ENCODE data around the gene CEP152. TPM values are rescaled to one million over a fixed set of nuclear protein-coding genes. Genes with fewer than 3 reads are reported as not detected.

Gene CEP152
- total and polyA plus RNA-seq, 4 donors = 3.6 to 6.6 (median 5.2) TPM

DNA sequence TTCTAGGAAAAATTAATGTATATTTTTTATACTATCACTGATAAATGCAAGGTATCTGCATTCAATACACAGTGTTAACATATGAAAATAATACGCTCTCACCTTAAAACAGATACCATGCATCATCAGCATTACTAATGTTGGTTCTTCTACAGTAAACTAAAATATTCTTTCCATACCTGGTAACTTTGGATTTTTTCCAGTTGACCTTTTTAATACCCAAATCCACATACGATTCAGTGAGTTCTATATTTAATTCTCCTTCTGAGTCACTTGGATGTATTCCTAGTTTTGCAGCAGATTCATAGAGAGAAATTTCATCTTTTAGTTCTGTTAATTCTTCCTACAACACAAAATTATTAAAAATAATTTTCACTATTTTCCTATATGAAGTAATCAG is 29.9 kb downstream of the CEP152 start:
- no peaks in the 10 kb centered on the region for H3K27me3 ChIP-seq (ENCODE audit: control insufficient read depth, insufficient read depth, low read length)
- no peak for DNase-seq (ENCODE audit: low read depth in 4 of 6, low spot score in 6 of 6)
- no peak overlapping the region for H3K4me3 ChIP-seq (ENCODE audit: low read depth, low read length)
- no peak overlapping the region for H3K27ac ChIP-seq (ENCODE audit: low read depth, low read length)
- H3K9me3 ChIP-seq (ENCODE audit: control insufficient read depth, insufficient read depth, low read length) = no peaks in the 10 kb centered on the region
- no peaks in the 10 kb centered on the region for H3K4me1 ChIP-seq (ENCODE audit: control insufficient read depth, insufficient read depth, low read length)
- H3K36me3 ChIP-seq (ENCODE audit: control insufficient read depth, insufficient read depth, low read length) = no peaks in the 10 kb centered on the region
- no CpG with 5 or more reads among the region's 2 CpGs for WGBS (ENCODE audit: insufficient coverage)

DNA sequence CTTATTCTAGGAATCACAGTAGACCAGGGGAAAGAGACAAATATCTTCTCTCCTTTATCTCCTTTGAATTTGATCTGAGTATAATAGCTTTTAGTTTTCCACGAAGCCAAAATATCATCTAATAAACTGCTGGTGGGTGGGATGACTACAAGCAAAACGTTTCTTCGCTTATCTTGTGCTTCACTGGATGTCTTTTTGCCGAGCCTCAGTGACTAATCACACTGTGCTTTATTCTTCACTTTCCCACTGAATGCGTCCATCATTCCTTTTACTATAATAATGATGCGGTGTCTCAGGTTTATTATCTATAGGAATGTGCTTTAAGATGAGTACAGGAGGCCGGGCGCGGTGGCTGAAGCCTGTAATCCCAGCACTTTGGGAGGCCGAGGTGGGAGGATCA is 32.5 kb downstream of the CEP152 start:
- Histone ChIP-seq H3K27me3 (ENCODE audit: control insufficient read depth, insufficient read depth, low read length) (no peaks in the 10 kb centered on the region), H3K9me3 (ENCODE audit: control insufficient read depth, insufficient read depth, low read length) (no peaks in the 10 kb centered on the region), H3K4me3 (ENCODE audit: low read depth, low read length) (no peak overlapping the region), H3K27ac (ENCODE audit: low read depth, low read length) (no peak overlapping the region), H3K36me3 (ENCODE audit: control insufficient read depth, insufficient read depth, low read length) (no peaks in the 10 kb centered on the region), H3K4me1 (ENCODE audit: control insufficient read depth, insufficient read depth, low read length) (no peaks in the 10 kb centered on the region)
- no CpG with 5 or more reads among the region's 10 CpGs for WGBS (ENCODE audit: insufficient coverage)
- no peak for DNase-seq (ENCODE audit: low read depth in 4 of 6, low spot score in 6 of 6)

DNA sequence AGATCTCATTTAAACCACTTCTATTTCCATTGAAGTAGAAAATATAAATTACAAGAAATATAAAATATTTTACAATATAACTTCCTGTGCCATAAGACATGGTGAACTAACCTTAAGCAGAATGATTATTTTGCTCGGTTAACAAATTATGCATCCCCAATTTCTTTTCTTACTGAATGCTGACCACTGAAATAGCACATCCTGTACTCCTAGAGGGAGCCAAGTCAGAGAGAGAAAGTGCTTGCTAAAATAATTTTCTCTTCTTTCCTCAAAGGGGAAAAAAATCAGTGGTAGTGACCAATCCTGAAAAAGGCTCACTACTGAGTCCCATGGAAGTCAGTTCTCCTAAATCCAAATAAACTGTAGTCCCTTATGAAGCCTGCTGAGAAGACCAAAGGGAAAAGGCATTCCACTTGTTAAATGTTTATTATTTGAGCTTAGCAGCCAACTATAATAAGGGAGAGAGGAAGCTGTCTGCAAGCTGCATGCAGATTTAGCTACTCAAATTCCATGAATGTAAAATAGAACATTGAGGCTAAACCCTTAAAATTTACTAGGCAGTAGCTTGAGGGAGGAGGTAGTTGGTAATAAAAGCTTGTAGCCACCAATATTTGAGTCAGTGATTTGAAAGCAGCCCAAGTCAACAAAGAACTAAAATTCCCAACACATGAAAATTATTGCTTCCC is 33.1 kb downstream of the CEP152 start:
- H3K4me3 ChIP-seq (ENCODE audit: low read depth, low read length) = no peak overlapping the region
- H3K36me3 ChIP-seq (ENCODE audit: control insufficient read depth, insufficient read depth, low read length) = no peaks in the 10 kb centered on the region
- no peaks in the 10 kb centered on the region for H3K27me3 ChIP-seq (ENCODE audit: control insufficient read depth, insufficient read depth, low read length)
- no peaks in the 10 kb centered on the region for H3K4me1 ChIP-seq (ENCODE audit: control insufficient read depth, insufficient read depth, low read length)
- H3K27ac ChIP-seq (ENCODE audit: low read depth, low read length) = no peak overlapping the region
- no peaks in the 10 kb centered on the region for H3K9me3 ChIP-seq (ENCODE audit: control insufficient read depth, insufficient read depth, low read length)
- peak in 1 of 6 donors; percentile 65 for DNase-seq (ENCODE audit: low read depth in 4 of 6, low spot score in 6 of 6)
- WGBS (ENCODE audit: insufficient coverage) = no CpG with 5 or more reads among the region's 1 CpG

DNA sequence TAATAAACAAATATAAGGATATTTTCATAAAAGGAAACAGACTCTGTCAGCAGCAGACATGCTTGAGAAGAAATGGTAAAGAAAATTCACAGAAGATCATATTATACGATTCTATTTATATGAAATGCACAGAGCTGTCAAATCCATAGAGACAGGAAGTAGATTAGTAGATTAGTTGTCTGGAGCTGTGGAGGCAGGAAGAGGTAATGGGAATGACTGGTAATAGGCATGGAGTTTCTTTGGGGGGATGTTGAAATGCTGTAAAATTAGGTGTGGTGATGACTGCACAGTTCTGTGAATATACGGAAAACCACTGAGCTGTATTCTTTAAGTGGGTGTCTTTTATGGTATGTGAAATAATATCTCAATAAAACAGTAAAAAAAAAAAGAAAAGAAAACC is 35.3 kb downstream of the CEP152 start:
- H3K9me3 ChIP-seq (ENCODE audit: control insufficient read depth, insufficient read depth, low read length) = no peaks in the 10 kb centered on the region
- H3K4me3 ChIP-seq (ENCODE audit: low read depth, low read length) = no peak overlapping the region
- no CpG with 5 or more reads among the region's 2 CpGs for WGBS (ENCODE audit: insufficient coverage)
- no peak overlapping the region for H3K27ac ChIP-seq (ENCODE audit: low read depth, low read length)
- no peaks in the 10 kb centered on the region for H3K4me1 ChIP-seq (ENCODE audit: control insufficient read depth, insufficient read depth, low read length)
- no peak for DNase-seq (ENCODE audit: low read depth in 4 of 6, low spot score in 6 of 6)
- H3K36me3 ChIP-seq (ENCODE audit: control insufficient read depth, insufficient read depth, low read length) = no peaks in the 10 kb centered on the region
- H3K27me3 ChIP-seq (ENCODE audit: control insufficient read depth, insufficient read depth, low read length) = no peaks in the 10 kb centered on the region

- WGBS (ENCODE audit: insufficient coverage) = no CpG with 5 or more reads among the region's 1 CpG
- no peak overlapping the region for H3K27ac ChIP-seq (ENCODE audit: low read depth, low read length)
- no peaks in the 10 kb centered on the region for H3K27me3 ChIP-seq (ENCODE audit: control insufficient read depth, insufficient read depth, low read length)
- H3K4me3 ChIP-seq (ENCODE audit: low read depth, low read length) = no peak overlapping the region
- no peak for DNase-seq (ENCODE audit: low read depth in 4 of 6, low spot score in 6 of 6)
- H3K36me3 ChIP-seq (ENCODE audit: control insufficient read depth, insufficient read depth, low read length) = no peaks in the 10 kb centered on the region
- H3K9me3 ChIP-seq (ENCODE audit: control insufficient read depth, insufficient read depth, low read length) = no peaks in the 10 kb centered on the region
- H3K4me1 ChIP-seq (ENCODE audit: control insufficient read depth, insufficient read depth, low read length) = no peaks in the 10 kb centered on the region
Observed at GRCh38 chr15:48774484-48774883, 36.4 kb downstream of the CEP152 start.

DNA sequence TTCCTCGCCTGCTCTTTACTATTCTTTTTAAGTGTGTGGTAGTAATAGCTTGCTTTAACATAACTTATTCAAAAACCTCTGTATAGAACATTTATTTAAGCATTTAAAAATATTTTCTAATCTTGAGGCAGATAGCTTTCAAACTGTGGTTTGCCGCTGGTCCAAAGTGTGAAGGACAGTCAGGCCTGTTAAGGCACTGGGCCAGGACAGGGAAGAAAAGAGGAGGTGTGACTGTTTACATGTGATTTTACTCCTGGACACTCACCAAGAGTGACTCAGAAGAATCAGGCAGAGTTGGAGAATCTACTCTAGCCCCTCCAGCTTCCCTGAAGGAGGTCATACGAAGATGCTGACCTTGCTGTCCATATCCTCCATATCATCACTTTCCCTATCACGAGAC is 44.7 kb downstream of the CEP152 start:
- H3K36me3 ChIP-seq (ENCODE audit: control insufficient read depth, insufficient read depth, low read length) = no peaks in the 10 kb centered on the region
- H3K27me3 ChIP-seq (ENCODE audit: control insufficient read depth, insufficient read depth, low read length) = no peaks in the 10 kb centered on the region
- H3K4me1 ChIP-seq (ENCODE audit: control insufficient read depth, insufficient read depth, low read length) = no peaks in the 10 kb centered on the region
- no peak for DNase-seq (ENCODE audit: low read depth in 4 of 6, low spot score in 6 of 6)
- H3K27ac ChIP-seq (ENCODE audit: low read depth, low read length) = no peak overlapping the region
- H3K4me3 ChIP-seq (ENCODE audit: low read depth, low read length) = no peak overlapping the region
- no peaks in the 10 kb centered on the region for H3K9me3 ChIP-seq (ENCODE audit: control insufficient read depth, insufficient read depth, low read length)
- no CpG with 5 or more reads among the region's 4 CpGs for WGBS (ENCODE audit: insufficient coverage)

- Histone ChIP-seq H3K4me1 (ENCODE audit: control insufficient read depth, insufficient read depth, low read length) (no peaks in the 10 kb centered on the region), H3K4me3 (ENCODE audit: low read depth, low read length) (no peak overlapping the region), H3K36me3 (ENCODE audit: control insufficient read depth, insufficient read depth, low read length) (no peaks in the 10 kb centered on the region), H3K27ac (ENCODE audit: low read depth, low read length) (no peak overlapping the region), H3K9me3 (ENCODE audit: control insufficient read depth, insufficient read depth, low read length) (no peaks in the 10 kb centered on the region), H3K27me3 (ENCODE audit: control insufficient read depth, insufficient read depth, low read length) (no peaks in the 10 kb centered on the region)
- no peak for DNase-seq (ENCODE audit: low read depth in 4 of 6, low spot score in 6 of 6)
- no CpG with 5 or more reads among the region's 4 CpGs for WGBS (ENCODE audit: insufficient coverage)
Observed at GRCh38 chr15:48765022-48765421, 45.8 kb downstream of the CEP152 start.

DNA sequence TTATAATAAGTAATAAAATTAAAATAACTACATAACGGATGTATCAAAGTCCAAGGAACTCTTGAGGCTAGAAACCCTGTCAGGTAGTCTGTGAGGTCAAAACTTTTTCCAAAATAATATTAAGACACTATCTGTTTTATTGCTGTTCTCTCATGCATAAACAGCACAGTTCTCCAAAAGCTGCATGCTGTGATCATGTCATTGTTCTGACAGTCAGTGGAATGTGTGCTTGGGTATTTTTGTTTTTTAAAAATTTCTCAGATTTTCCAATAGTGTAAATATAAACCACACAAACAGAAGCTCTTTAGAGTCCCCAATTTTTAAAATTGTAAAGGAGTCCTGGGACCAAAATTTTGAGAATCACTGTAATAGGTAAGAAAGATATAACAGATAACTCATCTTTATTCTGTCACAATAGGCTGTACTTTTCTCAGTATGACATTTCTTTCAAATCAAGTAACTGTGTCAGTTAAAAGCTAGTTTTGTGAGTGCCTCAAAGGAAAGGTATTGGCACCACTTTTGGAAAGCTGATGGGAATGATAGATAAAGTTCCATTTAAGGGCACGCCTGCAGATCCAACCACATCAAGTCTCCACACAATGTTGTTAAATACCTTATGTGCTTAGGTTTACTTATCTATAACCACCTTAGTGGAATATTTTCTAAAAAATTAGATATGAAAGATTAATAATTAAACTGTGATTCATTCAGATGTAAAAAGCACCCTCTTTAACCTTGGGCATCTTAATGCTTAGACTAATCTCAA is 49.3 kb downstream of the CEP152 start:
- Histone ChIP-seq H3K27me3 (ENCODE audit: control insufficient read depth, insufficient read depth, low read length) (no peaks in the 10 kb centered on the region), H3K36me3 (ENCODE audit: control insufficient read depth, insufficient read depth, low read length) (no peaks in the 10 kb centered on the region), H3K27ac (ENCODE audit: low read depth, low read length) (no peak overlapping the region), H3K9me3 (ENCODE audit: control insufficient read depth, insufficient read depth, low read length) (no peaks in the 10 kb centered on the region), H3K4me3 (ENCODE audit: low read depth, low read length) (no peak overlapping the region), H3K4me1 (ENCODE audit: control insufficient read depth, insufficient read depth, low read length) (no peaks in the 10 kb centered on the region)
- no CpG with 5 or more reads among the region's 2 CpGs for WGBS (ENCODE audit: insufficient coverage)
- no peak for DNase-seq (ENCODE audit: low read depth in 4 of 6, low spot score in 6 of 6)

- no peaks in the 10 kb centered on the region for H3K9me3 ChIP-seq (ENCODE audit: control insufficient read depth, insufficient read depth, low read length)
- H3K27me3 ChIP-seq (ENCODE audit: control insufficient read depth, insufficient read depth, low read length) = no peaks in the 10 kb centered on the region
- WGBS (ENCODE audit: insufficient coverage) = no CpG with 5 or more reads among the region's 1 CpG
- no peak overlapping the region for H3K27ac ChIP-seq (ENCODE audit: low read depth, low read length)
- H3K4me3 ChIP-seq (ENCODE audit: low read depth, low read length) = no peak overlapping the region
- H3K4me1 ChIP-seq (ENCODE audit: control insufficient read depth, insufficient read depth, low read length) = no peaks in the 10 kb centered on the region
- H3K36me3 ChIP-seq (ENCODE audit: control insufficient read depth, insufficient read depth, low read length) = no peaks in the 10 kb centered on the region
- no peak for DNase-seq (ENCODE audit: low read depth in 4 of 6, low spot score in 6 of 6)
Observed at GRCh38 chr15:48759921-48760320, 50.9 kb downstream of the CEP152 start.

GRCh38 chr15:48757661-48758060 is 53.2 kb downstream of the CEP152 start:
- Histone ChIP-seq H3K36me3 (ENCODE audit: control insufficient read depth, insufficient read depth, low read length) (peaks cover 2% of the 10 kb centered on the region), H3K27me3 (ENCODE audit: control insufficient read depth, insufficient read depth, low read length) (no peaks in the 10 kb centered on the region), H3K4me3 (ENCODE audit: low read depth, low read length) (no peak overlapping the region), H3K4me1 (ENCODE audit: control insufficient read depth, insufficient read depth, low read length) (no peaks in the 10 kb centered on the region), H3K27ac (ENCODE audit: low read depth, low read length) (no peak overlapping the region), H3K9me3 (ENCODE audit: control insufficient read depth, insufficient read depth, low read length) (no peaks in the 10 kb centered on the region)
- no CpG with 5 or more reads among the region's 1 CpG for WGBS (ENCODE audit: insufficient coverage)
- no peak for DNase-seq (ENCODE audit: low read depth in 4 of 6, low spot score in 6 of 6)
